Stomach (tissue), 4 donors: ENCODE results near the gene CARD19.

Experiments used
- EP300 ChIP-seq: sonication (generic); formaldehyde crosslinking; IDR thresholded peaks from one replicate; pipeline ENCODE4 v1.6.1; 2017; ENCODE audit warnings: antibody characterized with exemption
- POLR2A ChIP-seq, 4 donors: fragments of 450-650 bp; IDR thresholded peaks; one replicate each; pipeline ENCODE4 v1.6.1; 2016; ENCODE audit warnings: antibody characterized with exemption in 4 of 4, control low read depth in 2 of 4, mild to moderate bottlenecking in 1 of 4, moderate library complexity in 1 of 4
- POLR2AphosphoS5 ChIP-seq, 3 donors: sonication (generic); formaldehyde crosslinking; IDR thresholded peaks; one replicate each; pipeline ENCODE4 v1.6.1; 2016; ENCODE audit warnings: antibody characterized with exemption in 3 of 3
- TF ChIP-seq, protein P1 (sequence below), 7 experiments: fragments of 450-650 bp in 4 of 7; fragments of 200-600 bp in 3 of 7; sonication (generic) in 3 of 7; IDR thresholded peaks; one replicate each; pipeline ENCODE4 v1.5.1; 2016 to 2019; ENCODE audit warnings: antibody characterized with exemption in 7 of 7, control low read depth in 2 of 7, mild to moderate bottlenecking in 1 of 7

DNA sequence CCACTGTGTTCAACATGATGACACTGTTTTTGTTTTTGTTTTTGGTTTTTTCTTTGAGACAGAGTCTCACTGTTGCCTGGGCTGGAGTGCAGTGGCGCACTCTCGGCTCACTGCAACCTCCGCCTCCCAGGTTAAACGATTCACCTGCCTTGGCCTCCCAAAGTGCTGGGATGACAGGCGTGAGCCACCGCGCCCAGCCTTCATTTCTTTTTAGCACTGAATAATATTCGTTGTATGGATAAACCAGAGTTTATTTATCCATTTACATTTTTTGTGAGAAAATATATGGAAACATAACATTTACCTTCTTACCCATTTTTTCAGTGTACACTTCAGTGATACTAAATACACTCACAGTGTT lies 4.2 kb downstream of the CARD19 start:
- TF ChIP-seq, protein P1, sequence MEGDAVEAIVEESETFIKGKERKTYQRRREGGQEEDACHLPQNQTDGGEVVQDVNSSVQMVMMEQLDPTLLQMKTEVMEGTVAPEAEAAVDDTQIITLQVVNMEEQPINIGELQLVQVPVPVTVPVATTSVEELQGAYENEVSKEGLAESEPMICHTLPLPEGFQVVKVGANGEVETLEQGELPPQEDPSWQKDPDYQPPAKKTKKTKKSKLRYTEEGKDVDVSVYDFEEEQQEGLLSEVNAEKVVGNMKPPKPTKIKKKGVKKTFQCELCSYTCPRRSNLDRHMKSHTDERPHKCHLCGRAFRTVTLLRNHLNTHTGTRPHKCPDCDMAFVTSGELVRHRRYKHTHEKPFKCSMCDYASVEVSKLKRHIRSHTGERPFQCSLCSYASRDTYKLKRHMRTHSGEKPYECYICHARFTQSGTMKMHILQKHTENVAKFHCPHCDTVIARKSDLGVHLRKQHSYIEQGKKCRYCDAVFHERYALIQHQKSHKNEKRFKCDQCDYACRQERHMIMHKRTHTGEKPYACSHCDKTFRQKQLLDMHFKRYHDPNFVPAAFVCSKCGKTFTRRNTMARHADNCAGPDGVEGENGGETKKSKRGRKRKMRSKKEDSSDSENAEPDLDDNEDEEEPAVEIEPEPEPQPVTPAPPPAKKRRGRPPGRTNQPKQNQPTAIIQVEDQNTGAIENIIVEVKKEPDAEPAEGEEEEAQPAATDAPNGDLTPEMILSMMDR (IDR thresholded peaks at IDR 0.05): no peak
- no peak for TF ChIP-seq POLR2A (IDR thresholded peaks at IDR 0.05)
- no peak for TF ChIP-seq POLR2AphosphoS5 (IDR thresholded peaks at IDR 0.05)
- TF ChIP-seq EP300: no peak
